ENCODE measurements around the gene MAGI1.

GRCh38 chr3:65433480-65433879 lies 605.2 kb downstream of the MAGI1 start:
- TF ChIP-seq CTCF (conservative IDR thresholded peaks at IDR 0.05; ENCODE audit: low read length) (no peak), EZH2phosphoT487 (IDR thresholded peaks at IDR 0.05; ENCODE audit: borderline replicate concordance) (no peak)

All from Loucy (cell line).